Adipocyte (in vitro differentiated cells): ENCODE measurements around the gene RAB5B.
A peak's percentile ranks its signal among the peaks of the same experiment; 100 is the strongest.

ENCODE experiments used
- DNase-seq: peaks from one replicate; pipeline ENCODE4 v3.0.0-alpha.2; 2015; ENCODE audit warnings: low read depth
- H3K27me3 ChIP-seq: replicated peaks from 2 replicates; pipeline ENCODE4 v1.7.0; 2013; ENCODE audit warnings: mild to moderate bottlenecking, low read length, moderate library complexity; ENCODE audit not compliant: control insufficient read depth, insufficient read depth
- H3K36me3 ChIP-seq: 2 replicates; pipeline ENCODE4 v1.7.0; 2013; ENCODE audit warnings: low read length, mild to moderate bottlenecking, moderate library complexity; ENCODE audit not compliant: control insufficient read depth, insufficient read depth, severe bottlenecking
- H3K4me1 ChIP-seq: 2 replicates; pipeline ENCODE4 v1.7.0; 2013; ENCODE audit warnings: mild to moderate bottlenecking, low read length, moderate library complexity; ENCODE audit not compliant: control insufficient read depth, insufficient read depth
- H3K4me3 ChIP-seq: 2 replicates; pipeline ENCODE4 v1.7.0; 2013; ENCODE audit warnings: mild to moderate bottlenecking, low read length, moderate library complexity
- H3K9ac ChIP-seq: 2 replicates; pipeline ENCODE4 v1.7.0; 2013; ENCODE audit warnings: mild to moderate bottlenecking, low read length, moderate library complexity
- H3K9me3 ChIP-seq: 2 replicates; pipeline ENCODE4 v1.7.0; 2013; ENCODE audit warnings: mild to moderate bottlenecking, low read length, moderate library complexity; ENCODE audit not compliant: control insufficient read depth

The RAB5B gene

DNA sequence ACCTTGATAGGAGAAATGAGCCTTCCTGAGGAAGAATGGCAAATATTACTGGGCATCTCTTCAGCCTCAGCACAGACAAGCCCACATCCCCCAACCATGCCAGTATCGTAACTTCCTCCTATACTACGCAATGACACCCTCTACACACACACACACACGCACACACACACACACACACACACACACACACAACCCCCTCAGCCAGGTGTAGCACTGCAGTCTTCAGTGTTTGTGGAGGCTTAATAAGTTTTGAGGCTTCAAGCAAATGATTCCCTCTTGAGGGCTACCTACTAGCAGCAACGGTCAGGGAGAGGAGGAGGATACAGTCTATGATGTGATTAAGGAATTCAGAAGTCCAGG is 41.3 kb upstream of the RAB5B start:
- Histone ChIP-seq H3K27me3 (no peaks in the 10 kb centered on the region), H3K9me3 (no peaks in the 10 kb centered on the region), H3K36me3 (no peaks in the 10 kb centered on the region), H3K4me3 (peak overlapping the region; percentile 86), H3K9ac (peak overlapping the region; percentile 85), H3K4me1 (peaks cover 51% of the 10 kb centered on the region)
- DNase-seq, result peak; percentile 44

DNA sequence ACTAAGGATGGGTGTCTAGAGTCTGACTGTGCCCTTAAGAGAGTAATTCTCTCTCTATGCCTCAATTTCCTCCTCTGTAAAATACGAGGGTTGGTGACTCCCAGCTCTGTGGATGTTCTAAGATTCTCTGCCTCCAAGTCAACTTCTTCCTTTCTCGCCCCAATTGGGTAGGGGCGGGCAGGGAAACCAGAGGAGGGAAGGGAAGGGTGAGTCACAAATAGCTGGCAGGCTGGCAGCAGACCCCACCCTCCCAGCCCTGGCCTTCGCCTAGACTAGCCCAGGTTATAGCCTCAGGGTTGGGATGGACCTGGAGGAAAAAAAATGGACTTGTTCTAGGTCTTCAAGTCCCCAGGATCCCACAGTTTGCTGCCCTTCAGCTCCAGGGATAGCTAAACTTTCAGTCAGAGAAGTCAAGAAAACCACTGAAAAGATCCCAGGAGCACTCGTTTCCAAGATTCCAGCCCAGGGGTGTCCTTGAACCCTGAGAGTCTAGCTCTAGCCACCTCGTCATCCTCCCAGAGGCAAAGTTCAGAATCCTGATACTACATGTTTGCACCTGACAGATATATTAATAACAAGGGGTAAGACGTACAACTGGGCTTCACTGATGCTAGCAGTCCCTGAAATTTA is 40.6 kb upstream of the RAB5B start:
- Histone ChIP-seq H3K4me1 (peaks cover 48% of the 10 kb centered on the region), H3K4me3 (peak overlapping the region; percentile 86), H3K9me3 (no peaks in the 10 kb centered on the region), H3K9ac (peak overlapping the region; percentile 85), H3K27me3 (no peaks in the 10 kb centered on the region), H3K36me3 (no peaks in the 10 kb centered on the region)
- peak; percentile 85 for DNase-seq

DNA sequence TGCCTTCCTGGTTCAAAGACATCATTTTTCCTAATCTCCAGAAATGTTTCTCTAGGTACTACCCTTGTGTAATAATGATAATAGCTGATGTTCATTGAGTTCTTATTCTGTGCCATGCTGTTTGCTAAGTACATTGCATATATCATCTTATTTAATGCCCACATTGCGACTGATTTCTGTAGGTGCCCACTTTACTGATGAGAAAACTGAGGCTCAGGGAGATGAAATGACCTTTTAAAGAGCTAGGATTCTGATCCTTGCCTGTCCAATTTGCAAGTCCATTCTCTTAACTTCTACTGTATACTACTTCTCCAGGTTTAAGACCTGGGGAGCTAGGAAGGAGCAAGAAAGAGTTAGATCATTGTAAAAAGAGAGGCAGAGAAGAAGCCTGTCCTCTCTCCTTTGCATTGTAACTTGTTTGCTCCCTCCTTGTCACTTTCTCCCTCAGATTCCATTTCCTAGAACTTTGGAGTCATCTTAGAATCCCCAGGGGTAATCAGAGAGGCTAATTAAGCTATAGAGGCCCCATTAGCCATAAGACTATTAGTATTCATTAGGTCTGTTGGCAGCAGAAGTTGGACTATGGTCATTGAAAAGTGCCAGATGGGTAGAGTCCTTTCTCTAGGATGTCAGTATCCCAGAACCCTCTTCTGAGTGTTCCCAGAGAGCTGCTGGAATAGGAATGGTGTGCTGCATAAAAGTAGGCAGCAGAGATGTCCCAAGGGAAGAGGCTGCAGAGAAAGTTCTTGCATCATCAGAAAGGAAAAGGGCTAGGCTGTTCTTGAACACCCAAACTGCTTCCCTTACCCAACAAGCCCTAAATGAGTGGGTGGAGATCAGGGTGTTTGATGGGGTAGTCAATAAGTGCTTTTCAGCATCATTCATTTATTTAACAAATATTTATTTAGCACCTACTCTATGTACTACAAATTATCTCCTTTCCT is 39.8 kb upstream of the RAB5B start:
- peak; percentile 64 for DNase-seq
- H3K4me3 ChIP-seq, result no peak overlapping the region
- H3K27me3 ChIP-seq, result no peaks in the 10 kb centered on the region
- H3K4me1 ChIP-seq, result peaks cover 46% of the 10 kb centered on the region
- H3K36me3 ChIP-seq, result no peaks in the 10 kb centered on the region
- H3K9ac ChIP-seq, result no peak overlapping the region
- no peaks in the 10 kb centered on the region for H3K9me3 ChIP-seq

DNA sequence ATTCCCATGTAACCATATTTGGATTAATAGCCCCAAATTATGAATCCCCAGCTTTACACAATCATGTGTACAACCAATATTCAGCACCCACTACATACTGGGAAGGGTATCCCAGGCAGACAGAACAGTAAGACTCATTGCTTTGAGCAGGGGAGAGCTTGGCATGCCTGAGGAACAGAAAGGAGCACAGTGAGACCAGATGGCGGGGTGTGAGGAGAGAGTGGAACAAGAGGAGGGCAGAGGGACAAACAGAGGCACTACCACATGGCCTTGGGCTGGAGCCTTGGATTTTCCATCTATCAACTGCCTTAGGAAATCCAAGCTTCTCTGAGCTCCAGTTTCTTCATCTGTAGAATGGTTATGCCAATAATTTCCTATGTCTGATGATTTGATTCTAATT is 39.1 kb upstream of the RAB5B start:
- Histone ChIP-seq H3K9ac (no peak overlapping the region), H3K4me3 (no peak overlapping the region), H3K36me3 (no peaks in the 10 kb centered on the region), H3K9me3 (no peaks in the 10 kb centered on the region), H3K27me3 (no peaks in the 10 kb centered on the region), H3K4me1 (peaks cover 39% of the 10 kb centered on the region)
- DNase-seq, result no peak

DNA sequence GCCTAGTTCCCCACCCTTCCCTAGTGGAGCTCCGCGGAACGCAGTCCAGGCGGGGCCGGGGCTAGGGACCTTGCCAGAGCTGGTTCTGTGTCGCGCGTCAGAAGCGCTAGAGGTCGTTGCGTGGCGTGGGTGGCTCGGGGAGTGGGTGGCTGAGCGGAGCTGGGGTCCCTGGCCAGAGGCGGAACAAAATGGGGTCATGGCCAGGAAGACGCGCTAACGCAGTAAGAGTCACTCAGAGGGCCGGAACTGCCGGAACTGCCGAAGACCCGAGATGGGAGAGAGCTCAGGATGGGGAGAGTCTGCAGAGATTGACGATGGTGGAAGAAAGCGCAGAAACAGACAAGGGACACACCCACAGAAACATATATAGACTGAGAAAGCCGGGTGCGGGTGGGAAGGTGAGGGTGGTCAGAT is 38.1 kb upstream of the RAB5B start:
- Histone ChIP-seq H3K4me3 (peak overlapping the region; percentile 74), H3K9ac (peak overlapping the region; percentile 43), H3K4me1 (peaks cover 34% of the 10 kb centered on the region), H3K9me3 (no peaks in the 10 kb centered on the region), H3K27me3 (no peaks in the 10 kb centered on the region), H3K36me3 (no peaks in the 10 kb centered on the region)
- no peak for DNase-seq

DNA sequence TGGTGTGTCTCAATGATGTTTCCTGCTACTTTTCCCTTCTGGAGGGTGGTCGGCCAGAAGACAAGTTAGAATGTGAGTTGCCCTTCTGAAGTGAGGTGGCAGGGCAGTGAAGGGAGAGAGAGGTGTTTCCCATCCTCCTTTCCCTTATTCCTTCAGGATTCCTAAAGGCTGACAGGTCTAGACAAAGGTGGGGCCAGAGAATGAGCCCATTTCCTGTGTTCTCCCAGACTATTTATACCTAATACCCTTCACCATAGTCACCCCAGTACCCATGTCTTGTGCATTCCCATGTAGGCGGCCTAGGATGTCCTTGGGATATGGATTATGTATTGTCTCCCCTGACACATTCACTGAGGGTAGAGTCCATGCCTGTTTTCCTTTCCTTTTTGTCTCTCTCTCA is 35.9 kb upstream of the RAB5B start:
- H3K9me3 ChIP-seq, result no peaks in the 10 kb centered on the region
- H3K9ac ChIP-seq, result no peak overlapping the region
- H3K36me3 ChIP-seq, result peaks cover 2% of the 10 kb centered on the region
- no peaks in the 10 kb centered on the region for H3K27me3 ChIP-seq
- peaks cover 18% of the 10 kb centered on the region for H3K4me1 ChIP-seq
- DNase-seq, result no peak
- H3K4me3 ChIP-seq, result no peak overlapping the region

DNA sequence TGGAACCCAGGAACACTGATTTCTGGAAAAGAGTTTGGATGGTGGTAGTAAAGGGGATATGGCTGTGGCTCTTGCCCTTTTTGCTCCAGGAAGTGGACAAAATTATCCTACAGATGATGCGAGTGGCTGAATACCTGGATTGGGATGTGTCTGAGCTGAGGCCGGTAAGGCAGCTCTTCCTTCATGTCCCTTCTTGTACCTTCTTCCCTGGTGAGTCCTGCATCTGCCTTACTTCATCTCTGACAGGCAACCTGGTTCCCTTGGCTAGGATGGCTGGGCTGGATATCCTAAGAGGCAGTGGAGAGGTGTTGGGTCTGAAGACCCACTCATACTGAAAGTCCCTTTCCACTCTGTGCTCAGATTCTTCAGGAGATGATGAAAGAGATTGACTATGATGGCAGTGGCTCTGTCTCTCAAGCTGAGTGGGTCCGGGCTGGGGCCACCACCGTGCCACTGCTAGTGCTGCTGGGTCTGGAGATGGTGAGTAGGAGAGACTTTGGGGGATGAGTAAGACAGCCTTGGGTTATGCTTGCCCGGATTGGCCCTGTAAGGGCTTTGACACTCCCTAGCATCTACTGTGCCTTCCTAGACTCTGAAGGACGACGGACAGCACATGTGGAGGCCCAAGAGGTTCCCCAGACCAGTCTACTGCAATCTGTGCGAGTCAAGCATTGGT is 34.9 kb upstream of the RAB5B start:
- Histone ChIP-seq H3K27me3 (no peaks in the 10 kb centered on the region), H3K9ac (no peak overlapping the region), H3K4me3 (no peak overlapping the region)

DNA sequence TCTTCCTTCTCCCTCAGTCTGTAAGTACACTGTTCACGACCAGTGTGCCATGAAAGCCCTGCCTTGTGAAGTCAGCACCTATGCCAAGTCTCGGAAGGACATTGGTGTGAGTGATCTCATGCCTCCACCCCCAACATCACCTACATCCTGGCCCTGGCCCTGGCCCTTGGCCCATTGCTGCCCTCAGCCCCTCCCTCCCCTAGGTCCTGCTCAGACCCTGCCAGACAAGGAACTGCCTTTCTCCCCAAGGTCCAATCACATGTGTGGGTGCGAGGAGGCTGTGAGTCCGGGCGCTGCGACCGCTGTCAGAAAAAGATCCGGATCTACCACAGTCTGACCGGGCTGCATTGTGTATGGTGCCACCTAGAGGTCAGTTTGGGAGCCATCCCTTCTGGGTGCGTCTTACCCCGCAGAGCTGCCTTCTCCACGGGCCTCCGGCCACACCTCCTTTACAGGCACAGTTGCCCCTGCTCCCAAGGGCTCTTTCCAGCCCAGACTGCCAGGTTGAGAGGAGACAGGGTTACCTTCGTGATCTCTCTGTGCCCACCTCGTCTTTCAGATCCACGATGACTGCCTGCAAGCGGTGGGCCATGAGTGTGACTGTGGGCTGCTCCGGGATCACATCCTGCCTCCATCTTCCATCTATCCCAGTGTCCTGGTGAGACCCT is 33.7 kb upstream of the RAB5B start:
- no peaks in the 10 kb centered on the region for H3K9me3 ChIP-seq
- DNase-seq, result peak; percentile 94
- H3K4me1 ChIP-seq, result no peaks in the 10 kb centered on the region
- H3K9ac ChIP-seq, result peak overlapping the region; percentile 45
- peaks cover 9% of the 10 kb centered on the region for H3K36me3 ChIP-seq
- H3K4me3 ChIP-seq, result no peak overlapping the region
- H3K27me3 ChIP-seq, result no peaks in the 10 kb centered on the region

More for the DNA sequence above, 34.9 kb upstream of the RAB5B start:
- no peak for DNase-seq
- peaks cover 3% of the 10 kb centered on the region for H3K36me3 ChIP-seq
- H3K4me1 ChIP-seq, result peaks cover 11% of the 10 kb centered on the region
- H3K9me3 ChIP-seq, result no peaks in the 10 kb centered on the region

DNA sequence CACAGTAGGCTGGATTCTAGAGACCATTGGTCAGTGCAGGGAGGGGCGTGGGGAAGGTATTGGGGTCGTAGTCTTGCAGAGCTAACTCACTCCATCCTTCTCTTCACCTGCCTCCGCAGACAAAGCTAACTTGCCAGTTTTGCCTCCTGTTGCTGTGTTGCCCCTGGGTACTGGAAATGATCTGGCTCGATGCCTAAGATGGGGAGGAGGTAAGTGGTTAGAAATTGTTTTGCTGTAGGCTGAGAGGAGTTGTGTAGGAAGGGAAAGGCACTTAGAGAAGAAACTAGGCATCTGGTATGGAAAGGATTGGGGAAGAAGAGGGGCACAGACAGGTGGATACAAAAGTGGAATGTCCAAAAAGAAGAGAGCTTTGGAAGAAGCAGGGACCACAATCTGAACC is 31.8 kb upstream of the RAB5B start:
- Histone ChIP-seq H3K4me3 (no peak overlapping the region), H3K9ac (no peak overlapping the region), H3K27me3 (no peaks in the 10 kb centered on the region), H3K36me3 (peaks cover 9% of the 10 kb centered on the region), H3K4me1 (no peaks in the 10 kb centered on the region), H3K9me3 (no peaks in the 10 kb centered on the region)
- DNase-seq, result no peak

DNA sequence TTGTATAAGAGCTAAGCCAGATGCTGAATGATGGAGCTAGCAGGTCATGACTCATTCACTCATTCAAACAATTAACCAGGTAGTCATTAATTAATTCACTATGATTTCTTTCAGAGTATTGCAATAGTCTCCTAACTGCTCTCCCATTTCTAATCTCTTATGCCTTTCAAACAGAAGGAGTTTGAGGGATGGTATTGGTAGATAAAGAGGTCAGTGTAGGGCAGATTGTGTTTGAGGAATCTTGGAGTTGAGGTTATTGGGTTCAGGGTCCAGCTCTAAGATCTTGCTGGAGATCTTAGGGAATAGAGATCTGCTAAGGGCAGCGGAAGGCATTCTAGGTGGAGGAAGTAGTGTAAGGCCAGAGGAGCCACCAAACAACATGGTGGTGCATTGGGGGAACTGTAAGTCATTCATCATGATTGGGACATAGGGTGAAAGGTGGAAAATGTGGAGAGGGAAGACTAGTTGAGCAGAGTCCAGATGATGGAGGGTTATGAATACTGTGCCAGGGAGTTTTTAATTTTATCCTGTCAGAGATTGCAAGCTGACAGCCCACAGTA is 31.2 kb upstream of the RAB5B start:
- Histone ChIP-seq H3K4me3 (no peak overlapping the region), H3K36me3 (peaks cover 9% of the 10 kb centered on the region), H3K4me1 (no peaks in the 10 kb centered on the region), H3K9me3 (no peaks in the 10 kb centered on the region), H3K27me3 (no peaks in the 10 kb centered on the region), H3K9ac (no peak overlapping the region)
- DNase-seq, result no peak
